ENCODE results near the gene IL3RA. TPM values are rescaled to one million over a fixed set of nuclear protein-coding genes. Genes with fewer than 3 reads are reported as not detected.

The IL3RA gene
- total and polyA plus RNA-seq, 4 donors = 0.33 to 1.7 (median 1.0) TPM

- Histone ChIP-seq H3K27me3 (ENCODE audit: control insufficient read depth in 4 of 4, insufficient read depth in 4 of 4, low read length in 3 of 4) (no peaks in the 10 kb centered on the region), H3K4me1 (ENCODE audit: control insufficient read depth in 4 of 4, insufficient read depth in 4 of 4, low read length in 3 of 4) (peaks cover 5 to 30% (median 23%) of the 10 kb centered on the region in 4 donors), H3K4me3 (ENCODE audit: low read depth in 1 of 3, low read length in 3 of 3) (no peak overlapping the region), H3K27ac (ENCODE audit: low read depth in 1 of 2, low read length in 2 of 2) (no peak overlapping the region), H3K9ac (ENCODE audit: low read depth in 1 of 2, low read length in 2 of 2) (no peak overlapping the region), H3K36me3 (ENCODE audit: control insufficient read depth in 4 of 4, insufficient read depth in 3 of 4, low read depth in 1 of 4, low read length in 3 of 4) (peaks cover 14 to 22% (median 15%) of the 10 kb centered on the region in 4 donors), H3K9me3 (ENCODE audit: control insufficient read depth in 4 of 4, low read length in 3 of 4) (no peaks in the 10 kb centered on the region)
- WGBS = 76% methylated on average over 16 of the region's 16 CpGs
- no peak for TF ChIP-seq CTCF (IDR thresholded peaks at IDR 0.05; ENCODE audit: low read depth, low read length, missing input control)
- no peak for TF ChIP-seq RXRA (IDR thresholded peaks at IDR 0.05)
- TF ChIP-seq RAD21 (IDR thresholded peaks at IDR 0.05) = no peak
- TF ChIP-seq YY1 (IDR thresholded peaks at IDR 0.05) = no peak
- TF ChIP-seq, protein P1, sequence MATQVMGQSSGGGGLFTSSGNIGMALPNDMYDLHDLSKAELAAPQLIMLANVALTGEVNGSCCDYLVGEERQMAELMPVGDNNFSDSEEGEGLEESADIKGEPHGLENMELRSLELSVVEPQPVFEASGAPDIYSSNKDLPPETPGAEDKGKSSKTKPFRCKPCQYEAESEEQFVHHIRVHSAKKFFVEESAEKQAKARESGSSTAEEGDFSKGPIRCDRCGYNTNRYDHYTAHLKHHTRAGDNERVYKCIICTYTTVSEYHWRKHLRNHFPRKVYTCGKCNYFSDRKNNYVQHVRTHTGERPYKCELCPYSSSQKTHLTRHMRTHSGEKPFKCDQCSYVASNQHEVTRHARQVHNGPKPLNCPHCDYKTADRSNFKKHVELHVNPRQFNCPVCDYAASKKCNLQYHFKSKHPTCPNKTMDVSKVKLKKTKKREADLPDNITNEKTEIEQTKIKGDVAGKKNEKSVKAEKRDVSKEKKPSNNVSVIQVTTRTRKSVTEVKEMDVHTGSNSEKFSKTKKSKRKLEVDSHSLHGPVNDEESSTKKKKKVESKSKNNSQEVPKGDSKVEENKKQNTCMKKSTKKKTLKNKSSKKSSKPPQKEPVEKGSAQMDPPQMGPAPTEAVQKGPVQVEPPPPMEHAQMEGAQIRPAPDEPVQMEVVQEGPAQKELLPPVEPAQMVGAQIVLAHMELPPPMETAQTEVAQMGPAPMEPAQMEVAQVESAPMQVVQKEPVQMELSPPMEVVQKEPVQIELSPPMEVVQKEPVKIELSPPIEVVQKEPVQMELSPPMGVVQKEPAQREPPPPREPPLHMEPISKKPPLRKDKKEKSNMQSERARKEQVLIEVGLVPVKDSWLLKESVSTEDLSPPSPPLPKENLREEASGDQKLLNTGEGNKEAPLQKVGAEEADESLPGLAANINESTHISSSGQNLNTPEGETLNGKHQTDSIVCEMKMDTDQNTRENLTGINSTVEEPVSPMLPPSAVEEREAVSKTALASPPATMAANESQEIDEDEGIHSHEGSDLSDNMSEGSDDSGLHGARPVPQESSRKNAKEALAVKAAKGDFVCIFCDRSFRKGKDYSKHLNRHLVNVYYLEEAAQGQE (IDR thresholded peaks at IDR 0.05) = no peak
- no peak for TF ChIP-seq TAF1 (conservative IDR thresholded peaks at IDR 0.05)
- no peak for TF ChIP-seq FOXA2 (IDR thresholded peaks at IDR 0.05)
- TF ChIP-seq, protein P2, sequence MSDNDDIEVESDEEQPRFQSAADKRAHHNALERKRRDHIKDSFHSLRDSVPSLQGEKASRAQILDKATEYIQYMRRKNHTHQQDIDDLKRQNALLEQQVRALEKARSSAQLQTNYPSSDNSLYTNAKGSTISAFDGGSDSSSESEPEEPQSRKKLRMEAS (IDR thresholded peaks at IDR 0.05) = no peak
- TF ChIP-seq HNF4A (conservative IDR thresholded peaks at IDR 0.05) = no peak
- TF ChIP-seq GABPA (IDR thresholded peaks at IDR 0.05 in 1 of 2, conservative IDR thresholded peaks at IDR 0.05 in 1 of 2) = no peak
- no peak for TF ChIP-seq ATF3 (IDR thresholded peaks at IDR 0.05)
- no peak for TF ChIP-seq FOXA1 (IDR thresholded peaks at IDR 0.05)
- TF ChIP-seq, protein P3, sequence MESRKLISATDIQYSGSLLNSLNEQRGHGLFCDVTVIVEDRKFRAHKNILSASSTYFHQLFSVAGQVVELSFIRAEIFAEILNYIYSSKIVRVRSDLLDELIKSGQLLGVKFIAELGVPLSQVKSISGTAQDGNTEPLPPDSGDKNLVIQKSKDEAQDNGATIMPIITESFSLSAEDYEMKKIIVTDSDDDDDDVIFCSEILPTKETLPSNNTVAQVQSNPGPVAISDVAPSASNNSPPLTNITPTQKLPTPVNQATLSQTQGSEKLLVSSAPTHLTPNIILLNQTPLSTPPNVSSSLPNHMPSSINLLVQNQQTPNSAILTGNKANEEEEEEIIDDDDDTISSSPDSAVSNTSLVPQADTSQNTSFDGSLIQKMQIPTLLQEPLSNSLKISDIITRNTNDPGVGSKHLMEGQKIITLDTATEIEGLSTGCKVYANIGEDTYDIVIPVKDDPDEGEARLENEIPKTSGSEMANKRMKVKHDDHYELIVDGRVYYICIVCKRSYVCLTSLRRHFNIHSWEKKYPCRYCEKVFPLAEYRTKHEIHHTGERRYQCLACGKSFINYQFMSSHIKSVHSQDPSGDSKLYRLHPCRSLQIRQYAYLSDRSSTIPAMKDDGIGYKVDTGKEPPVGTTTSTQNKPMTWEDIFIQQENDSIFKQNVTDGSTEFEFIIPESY (IDR thresholded peaks at IDR 0.05) = no peak
- TF ChIP-seq SP1 (IDR thresholded peaks at IDR 0.05) = no peak
- no peak for TF ChIP-seq HNF4G (IDR thresholded peaks at IDR 0.05)
- no peak for TF ChIP-seq NR2F2 (IDR thresholded peaks at IDR 0.05)
- no peak for DNase-seq (ENCODE audit: low spot score)
These were observed 57.5 kb downstream of the IL3RA start for GRCh38 chrX:1393871-1394615.
